OCI-LY3 (cell line): ENCODE results near the gene LY6G6C.

ENCODE experiments used
- H2AFZ ChIP-seq: fragments of 200-600, 300-600 bp; shearing (Covaris generic); 2 replicates; pipeline ENCODE4 v1.6.0; 2014; ENCODE audit warnings: antibody characterized with exemption, low read depth, low read length
- H3K27ac ChIP-seq: fragments of 200-600, 300-600 bp; sonication (generic); 2 replicates; pipeline ENCODE4 v1.5.1; 2014; ENCODE audit warnings: mild to moderate bottlenecking, low read length, moderate library complexity, mixed read lengths
- H3K27me3 ChIP-seq: fragments of 200-600, 300-600 bp; sonication (generic); 2 replicates; pipeline ENCODE4 v1.6.1; 2014; ENCODE audit warnings: low read depth, low read length, mixed read lengths
- H3K36me3 ChIP-seq: fragments of 200-600, 300-600 bp; sonication (generic); replicated peaks from 2 replicates; pipeline ENCODE3; 2014; ENCODE audit warnings: low read depth, low read length, mixed read lengths
- H3K4me1 ChIP-seq: fragments of 300-600, 200-600 bp; sonication (generic); 2 replicates; pipeline ENCODE4 v1.6.1; 2014; ENCODE audit warnings: low read length, mixed read lengths
- H3K4me2 ChIP-seq: fragments of 200-600, 300-600 bp; sonication (generic); 2 replicates; pipeline ENCODE4 v1.6.1; 2014; ENCODE audit warnings: low read length, mixed read lengths
- H3K4me3 ChIP-seq: fragments of 300-600, 200-600 bp; sonication (generic); 2 replicates; pipeline ENCODE4 v1.5.1; 2014; ENCODE audit warnings: antibody characterized with exemption, mild to moderate bottlenecking, low read length, moderate library complexity
- H3K79me2 ChIP-seq: fragments of 300-600, 200-600 bp; shearing (Covaris generic); 2 replicates; pipeline ENCODE4 v1.6.1; 2014; ENCODE audit warnings: mild to moderate bottlenecking, low read length, mixed read lengths
- H3K9ac ChIP-seq: fragments of 300-600, 200-600 bp; shearing (Covaris generic); 2 replicates; pipeline ENCODE4 v1.6.0; 2014; ENCODE audit warnings: mild to moderate bottlenecking, low read length, moderate library complexity
- H3K9me3 ChIP-seq: fragments of 200-600, 300-600 bp; shearing (Covaris generic); 2 replicates; pipeline ENCODE4 v1.6.1; 2014; ENCODE audit warnings: low read length, mixed read lengths; ENCODE audit not compliant: insufficient read depth
- H4K20me1 ChIP-seq: fragments of 200-600, 300-600 bp; sonication (generic); 2 replicates; pipeline ENCODE4 v1.6.1; 2016; ENCODE audit warnings: low read length, mixed read lengths; ENCODE audit not compliant: insufficient read depth
- EZH2phosphoT487 ChIP-seq: fragments of 200-600 bp; shearing (Covaris generic); IDR thresholded peaks from 2 replicates; pipeline ENCODE4 v1.6.1; 2018; ENCODE audit warnings: antibody characterized with exemption, mixed run types, low read depth
- TF ChIP-seq, protein P1 (sequence below): fragments of 200-600, 300-600 bp; sonication (generic); IDR thresholded peaks from 2 replicates; pipeline ENCODE4 v1.5.1; 2014; ENCODE audit warnings: antibody characterized with exemption, low read length, low read depth

Gene LY6G6C

DNA sequence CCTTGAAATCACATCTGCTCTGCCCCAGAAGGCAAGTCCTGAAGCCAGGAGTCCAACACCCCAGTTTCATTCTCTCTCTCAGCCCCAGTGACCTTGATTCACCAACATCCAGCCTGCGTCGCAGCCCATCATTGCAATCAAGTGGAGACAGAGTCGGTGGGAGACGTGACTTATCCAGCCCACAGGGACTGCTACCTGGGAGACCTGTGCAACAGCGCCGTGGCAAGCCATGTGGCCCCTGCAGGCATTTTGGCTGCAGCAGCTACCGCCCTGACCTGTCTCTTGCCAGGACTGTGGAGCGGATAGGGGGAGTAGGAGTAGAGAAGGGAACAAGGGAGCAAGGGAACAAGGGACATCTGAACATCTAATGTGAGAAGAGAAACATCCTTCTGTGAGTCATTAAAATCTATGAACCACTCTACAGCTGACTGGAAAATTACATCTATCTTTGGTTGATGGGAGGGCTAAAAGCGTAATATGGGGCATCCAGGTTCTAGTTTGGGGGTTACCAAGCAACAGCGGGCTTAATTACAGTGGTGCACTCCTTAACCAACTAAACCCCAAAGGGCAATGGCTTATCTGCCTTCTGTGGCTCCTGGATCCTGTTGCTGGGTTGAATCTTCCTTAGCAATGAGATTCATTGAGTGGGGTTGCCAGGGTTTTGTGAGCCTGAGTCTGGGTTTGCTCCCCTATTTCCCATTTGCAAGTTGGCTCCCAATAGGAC, 3.9 kb downstream of the LY6G6C start:
- H3K9me3 ChIP-seq, result no peaks in the 10 kb centered on the region
- no peak overlapping the region for H2AFZ ChIP-seq
- TF ChIP-seq EZH2phosphoT487, result no peak
- TF ChIP-seq, protein P1, sequence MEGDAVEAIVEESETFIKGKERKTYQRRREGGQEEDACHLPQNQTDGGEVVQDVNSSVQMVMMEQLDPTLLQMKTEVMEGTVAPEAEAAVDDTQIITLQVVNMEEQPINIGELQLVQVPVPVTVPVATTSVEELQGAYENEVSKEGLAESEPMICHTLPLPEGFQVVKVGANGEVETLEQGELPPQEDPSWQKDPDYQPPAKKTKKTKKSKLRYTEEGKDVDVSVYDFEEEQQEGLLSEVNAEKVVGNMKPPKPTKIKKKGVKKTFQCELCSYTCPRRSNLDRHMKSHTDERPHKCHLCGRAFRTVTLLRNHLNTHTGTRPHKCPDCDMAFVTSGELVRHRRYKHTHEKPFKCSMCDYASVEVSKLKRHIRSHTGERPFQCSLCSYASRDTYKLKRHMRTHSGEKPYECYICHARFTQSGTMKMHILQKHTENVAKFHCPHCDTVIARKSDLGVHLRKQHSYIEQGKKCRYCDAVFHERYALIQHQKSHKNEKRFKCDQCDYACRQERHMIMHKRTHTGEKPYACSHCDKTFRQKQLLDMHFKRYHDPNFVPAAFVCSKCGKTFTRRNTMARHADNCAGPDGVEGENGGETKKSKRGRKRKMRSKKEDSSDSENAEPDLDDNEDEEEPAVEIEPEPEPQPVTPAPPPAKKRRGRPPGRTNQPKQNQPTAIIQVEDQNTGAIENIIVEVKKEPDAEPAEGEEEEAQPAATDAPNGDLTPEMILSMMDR, result peak; percentile 9; the same call in 1 of the 2 replicates
- no peaks in the 10 kb centered on the region for H3K27me3 ChIP-seq
- no peaks in the 10 kb centered on the region for H3K36me3 ChIP-seq
- H3K9ac ChIP-seq, result no peak overlapping the region
- H4K20me1 ChIP-seq, result no peaks in the 10 kb centered on the region
- H3K4me1 ChIP-seq, result no peaks in the 10 kb centered on the region
- H3K4me2 ChIP-seq, result no peak overlapping the region
- H3K79me2 ChIP-seq, result no peaks in the 10 kb centered on the region
- H3K27ac ChIP-seq, result no peak overlapping the region
- no peak overlapping the region for H3K4me3 ChIP-seq

DNA sequence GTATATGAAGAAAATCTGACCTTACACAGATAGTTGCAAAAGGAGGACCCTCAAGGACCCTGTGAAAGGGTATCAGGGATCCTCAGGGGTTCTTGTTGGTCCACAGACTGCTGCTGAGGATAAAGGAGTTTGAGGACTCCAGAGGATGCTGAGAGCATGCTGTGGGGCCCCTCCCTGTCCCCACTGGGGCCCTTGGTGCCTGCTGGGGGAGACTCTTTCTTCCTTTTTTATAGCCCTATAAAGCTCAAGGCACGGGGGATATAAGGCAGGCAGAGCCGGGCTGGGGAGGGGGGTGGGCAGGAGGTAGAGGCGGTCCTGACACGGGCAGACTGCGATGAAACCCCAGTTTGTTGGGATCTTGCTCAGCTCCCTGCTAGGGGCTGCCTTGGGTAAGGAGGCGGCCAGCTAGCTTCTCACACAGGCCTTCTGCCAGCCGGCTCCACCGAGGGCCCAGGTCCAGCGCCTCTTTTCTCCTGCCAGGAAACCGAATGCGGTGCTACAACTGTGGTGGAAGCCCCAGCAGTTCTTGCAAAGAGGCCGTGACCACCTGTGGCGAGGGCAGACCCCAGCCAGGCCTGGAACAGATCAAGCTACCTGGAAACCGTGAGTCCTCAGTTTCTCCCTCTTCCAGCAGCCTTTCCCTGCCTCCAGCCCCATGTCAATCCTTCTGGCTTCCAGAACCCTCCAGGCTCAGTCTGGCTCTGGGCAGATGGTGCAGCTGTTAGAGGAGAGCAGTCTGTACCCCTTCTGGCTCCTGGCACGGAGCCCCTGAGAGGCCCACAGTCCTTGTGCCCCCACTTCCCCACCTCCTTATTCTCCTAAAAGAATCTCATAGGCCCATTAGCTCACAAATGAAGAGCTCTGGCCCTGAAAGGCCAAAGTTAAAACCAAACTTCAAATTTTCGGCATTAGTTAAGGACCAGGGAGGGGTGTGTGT, 6.3 kb downstream of the LY6G6C start, which contains the start of gene LY6G6D:
Gene LY6G6D (plus strand): TSS at position 327 of the 937 bp plus-strand sequence. CDS start 8 bp downstream, at position 335.
- Histone ChIP-seq H3K79me2 (no peaks in the 10 kb centered on the region), H3K9me3 (no peaks in the 10 kb centered on the region), H3K36me3 (no peaks in the 10 kb centered on the region), H3K4me3 (no peak within 1 kb of the TSS), H4K20me1 (no peaks in the 10 kb centered on the region), H2AFZ (no peak within 1 kb of the TSS), H3K4me2 (no peak within 1 kb of the TSS), H3K27ac (no peak within 1 kb of the TSS), H3K9ac (no peak within 1 kb of the TSS), H3K27me3 (no peaks in the 10 kb centered on the region), H3K4me1 (peaks cover 4% of the 10 kb centered on the region)
- TF ChIP-seq, protein P1, result no peak
- no peak for TF ChIP-seq EZH2phosphoT487

DNA sequence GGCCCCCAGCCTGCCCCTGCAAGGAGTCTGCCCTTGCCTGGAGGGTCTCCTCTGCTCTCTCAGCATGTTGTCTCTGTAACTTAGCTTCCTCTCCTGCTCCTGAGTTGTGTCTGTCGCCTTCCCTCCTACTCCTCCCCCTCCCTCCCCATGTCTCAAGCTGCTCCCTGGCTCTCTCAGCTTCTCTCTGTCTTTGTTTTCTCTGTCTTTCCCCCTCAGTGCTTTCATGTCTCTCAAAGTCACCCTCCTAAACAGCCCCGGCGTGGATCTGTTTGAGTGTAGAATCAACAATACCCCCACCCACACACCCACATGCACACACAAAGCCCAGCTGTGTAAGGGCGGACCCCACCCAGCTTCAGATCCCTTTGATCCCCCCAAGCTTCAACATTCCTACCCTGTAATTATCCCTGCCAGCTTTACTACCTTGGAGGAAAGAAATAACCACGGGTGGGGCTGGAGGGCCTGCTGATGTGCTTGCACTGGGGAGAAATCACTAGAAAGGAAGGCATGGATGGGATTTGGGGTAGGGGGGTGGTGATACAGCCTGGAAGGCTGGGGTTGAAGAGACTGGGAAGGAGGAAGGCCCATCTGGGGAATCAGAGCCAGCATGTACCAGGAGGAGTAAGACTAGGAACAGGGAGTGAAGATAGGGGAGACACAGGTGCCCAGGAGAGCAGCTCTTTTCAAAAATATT, 7.4 kb downstream of the LY6G6C start:
- no peaks in the 10 kb centered on the region for H3K79me2 ChIP-seq
- no peaks in the 10 kb centered on the region for H3K9me3 ChIP-seq
- no peak overlapping the region for H3K4me2 ChIP-seq
- no peak overlapping the region for H2AFZ ChIP-seq
- no peaks in the 10 kb centered on the region for H3K27me3 ChIP-seq
- peaks cover 6% of the 10 kb centered on the region for H3K4me1 ChIP-seq
- no peaks in the 10 kb centered on the region for H3K36me3 ChIP-seq
- no peak overlapping the region for H3K9ac ChIP-seq
- no peak overlapping the region for H3K27ac ChIP-seq
- no peaks in the 10 kb centered on the region for H4K20me1 ChIP-seq
- TF ChIP-seq EZH2phosphoT487, result no peak
- TF ChIP-seq, protein P1, result no peak
- no peak overlapping the region for H3K4me3 ChIP-seq
